Spleen (tissue), 11 donors: ENCODE results near the gene RANBP17. TPM values are rescaled to one million over a fixed set of nuclear protein-coding genes. Genes with fewer than 3 reads are reported as not detected.

ENCODE experiments used
- DNase-seq: peaks from one replicate; pipeline ENCODE4 v3.0.0-alpha.2; 2020
- H3K27ac ChIP-seq, 8 donors: fragments of 200-600 bp; sonication (generic) in 7 of 8; 1 replicate in 4 of 8; 2 replicates in 4 of 8; pipeline versions ENCODE4 v1.5.0 to v1.8.0; 2016 to 2021; ENCODE audit warnings: inconsistent platforms in 4 of 8, mild to moderate bottlenecking in 4 of 8, moderate library complexity in 1 of 8
- H3K27me3 ChIP-seq, 7 donors: fragments of 200-600 bp; sonication (generic) in 6 of 7; replicated peaks in 1 of 7; 1 replicate in 4 of 7; 2 replicates in 3 of 7; pipeline versions ENCODE4 v1.5.0 to v1.8.0; 2016 to 2021; ENCODE audit warnings: inconsistent platforms in 3 of 7, mild to moderate bottlenecking in 1 of 7
- H3K36me3 ChIP-seq, 6 donors: fragments of 200-600 bp; sonication (generic) in 5 of 6; 1 replicate in 4 of 6; 2 replicates in 2 of 6; pipeline versions ENCODE4 v1.5.0 to v1.8.0; 2016 to 2021; ENCODE audit warnings: inconsistent platforms in 2 of 6
- H3K4me1 ChIP-seq, 6 donors: fragments of 200-600 bp; sonication (generic) in 5 of 6; 1 replicate in 3 of 6; 2 replicates in 3 of 6; pipeline versions ENCODE4 v1.5.0 to v1.8.0; 2016 to 2021; ENCODE audit warnings: inconsistent platforms in 3 of 6
- H3K4me3 ChIP-seq, 8 donors: fragments of 200-600 bp; sonication (generic) in 7 of 8; 1 replicate in 4 of 8; 2 replicates in 4 of 8; pipeline versions ENCODE4 v1.5.0 to v1.8.0; 2016 to 2021; ENCODE audit warnings: inconsistent platforms in 4 of 8, mild to moderate bottlenecking in 4 of 8, moderate library complexity in 2 of 8
- H3K9me3 ChIP-seq, 8 donors: fragments of 200-600 bp; sonication (generic) in 7 of 8; 1 replicate in 4 of 8; 2 replicates in 4 of 8; pipeline versions ENCODE4 v1.5.0 to v1.8.0; 2016 to 2021; ENCODE audit warnings: inconsistent platforms in 4 of 8
- POLR2A ChIP-seq, 3 donors: fragments of 450-650 bp; IDR thresholded peaks; one replicate each; pipeline ENCODE4 v1.5.1; 2017; ENCODE audit warnings: antibody characterized with exemption in 3 of 3, mild to moderate bottlenecking in 1 of 3
- POLR2AphosphoS5 ChIP-seq, 3 donors: sonication (generic); formaldehyde crosslinking; IDR thresholded peaks; one replicate each; pipeline ENCODE4 v1.5.1; 2017; ENCODE audit warnings: antibody characterized with exemption in 3 of 3
- WGBS, 5 donors: extraction: QIAGEN DNeasy Blood & Tissue Kit in 3 of 5; methylation state at CpG; one replicate each; pipeline versions ENCODE4 v1.1.5 to v1.1.7; 2013 to 2018; 5-methylcytosine and 5-hydroxymethylcytosine counted together
- intact Hi-C: fragments of 100-400 bp; cut with DNase I; formaldehyde crosslinking; loops from one replicate; pipeline ENCODE4 v1.15.0; 2023; ENCODE audit warnings: low total_unique reads
- polyA plus RNA-seq, 3 donors: library from polyadenylated mRNA; stranded (reverse); fragments of 200-250 nt; gene quantifications; one replicate each; pipeline ENCODE4 v1.2.1, GENCODE V29; 2013
- total RNA-seq, 7 donors: library from RNA; depleted of rRNA in 3 of 7; stranded (reverse); fragments of >200 nt in 3 of 7; fragmentation: NEBNext Ultra II Directional in 4 of 7; extraction: Animal tissue kit (Norgen Biotek cat#: 25700) in 4 of 7; gene quantifications; one replicate each; pipeline versions ENCODE4 v1.1.0 to v1.2.1, GENCODE V29; 2016 to 2021
- TF ChIP-seq, protein P1 (sequence below), 11 experiments: fragments of 200-600 bp in 7 of 11; fragments of 450-650 bp in 4 of 11; sonication (generic) in 4 of 11; IDR thresholded peaks in 8 of 11; conservative IDR thresholded peaks in 3 of 11; 1 replicate in 7 of 11; 2 replicates in 4 of 11; pipeline versions ENCODE4 v1.4.0 to v1.8.0; 2016 to 2021; ENCODE audit warnings: antibody characterized with exemption in 11 of 11, inconsistent platforms in 4 of 11, mild to moderate bottlenecking in 1 of 11
- donor health status: healthy with polysubstance abuse.
- donor health status: DM: no; HTN: no; CAD: no; lungs with moderate emphysema.
- donor health status: DM: no; HTN: no; CAD: no.
- donor health status: Bipolar disorder and iron deficiency.
- donor health status: healthy.
- donor health status: DM: no; HTN: no; CAD: no.
- donor health status: DM: yes; HTN: yes; CAD: no.

Gene RANBP17
- total and polyA plus RNA-seq, 10 donors = 0.56 to 6.6 (median 3.4) TPM

DNA sequence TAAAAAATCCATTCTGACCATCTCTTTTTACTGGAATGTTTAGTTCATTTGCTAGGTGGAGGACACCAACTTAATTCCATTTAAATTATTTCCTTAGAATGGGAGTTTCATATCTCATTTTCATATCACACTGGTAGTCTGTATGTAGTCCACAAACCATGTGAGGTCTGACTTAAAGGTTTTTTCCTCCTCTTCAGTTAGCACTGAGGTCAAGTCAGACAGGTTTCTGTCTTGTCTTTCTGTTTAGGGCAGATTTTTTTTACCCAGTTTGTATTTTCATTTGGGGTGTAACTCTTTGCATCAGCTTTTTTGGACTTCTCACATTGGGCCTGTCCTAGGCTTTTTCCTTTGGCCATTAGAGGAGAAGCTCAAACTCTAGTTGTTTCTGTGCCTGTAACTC is 75.3 kb downstream of the RANBP17 start:
- H3K9me3 ChIP-seq = peaks cover 0 to 12% (median 0%) of the 10 kb centered on the region in 8 donors
- no peak overlapping the region for H3K27ac ChIP-seq
- intact Hi-C loops = no loop called here
- DNase-seq = no peak
- TF ChIP-seq POLR2AphosphoS5 (IDR thresholded peaks at IDR 0.05) (no peak), POLR2A (IDR thresholded peaks at IDR 0.05) (no peak)
- TF ChIP-seq, protein P1, sequence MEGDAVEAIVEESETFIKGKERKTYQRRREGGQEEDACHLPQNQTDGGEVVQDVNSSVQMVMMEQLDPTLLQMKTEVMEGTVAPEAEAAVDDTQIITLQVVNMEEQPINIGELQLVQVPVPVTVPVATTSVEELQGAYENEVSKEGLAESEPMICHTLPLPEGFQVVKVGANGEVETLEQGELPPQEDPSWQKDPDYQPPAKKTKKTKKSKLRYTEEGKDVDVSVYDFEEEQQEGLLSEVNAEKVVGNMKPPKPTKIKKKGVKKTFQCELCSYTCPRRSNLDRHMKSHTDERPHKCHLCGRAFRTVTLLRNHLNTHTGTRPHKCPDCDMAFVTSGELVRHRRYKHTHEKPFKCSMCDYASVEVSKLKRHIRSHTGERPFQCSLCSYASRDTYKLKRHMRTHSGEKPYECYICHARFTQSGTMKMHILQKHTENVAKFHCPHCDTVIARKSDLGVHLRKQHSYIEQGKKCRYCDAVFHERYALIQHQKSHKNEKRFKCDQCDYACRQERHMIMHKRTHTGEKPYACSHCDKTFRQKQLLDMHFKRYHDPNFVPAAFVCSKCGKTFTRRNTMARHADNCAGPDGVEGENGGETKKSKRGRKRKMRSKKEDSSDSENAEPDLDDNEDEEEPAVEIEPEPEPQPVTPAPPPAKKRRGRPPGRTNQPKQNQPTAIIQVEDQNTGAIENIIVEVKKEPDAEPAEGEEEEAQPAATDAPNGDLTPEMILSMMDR (IDR thresholded peaks at IDR 0.05 in 8 of 11, conservative IDR thresholded peaks at IDR 0.05 in 3 of 11) = no peak
- H3K4me1 ChIP-seq = no peaks in the 10 kb centered on the region
- H3K4me3 ChIP-seq = no peak overlapping the region
- no peaks in the 10 kb centered on the region for H3K36me3 ChIP-seq
- H3K27me3 ChIP-seq = no peaks in the 10 kb centered on the region

DNA sequence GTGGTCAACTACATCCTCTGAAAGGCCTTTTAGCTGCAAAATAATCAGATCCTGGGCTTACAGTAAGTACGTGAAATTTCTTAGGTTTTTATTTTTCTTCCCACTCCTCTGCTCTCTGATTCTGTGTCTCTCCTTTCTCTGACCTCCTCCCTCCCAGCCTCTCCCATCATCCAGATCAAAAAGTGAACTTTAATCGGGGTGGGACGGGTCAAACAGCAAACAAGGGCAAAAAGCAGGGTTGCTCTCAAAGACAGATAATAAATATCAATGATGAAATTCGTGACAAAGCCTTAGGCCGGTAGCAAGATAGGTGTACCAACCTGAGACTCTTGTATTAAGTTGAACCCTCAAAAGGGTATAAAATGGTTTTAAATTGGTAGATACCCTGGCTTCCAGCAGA is 76.1 kb downstream of the RANBP17 start:
- TF ChIP-seq, protein P1 (IDR thresholded peaks at IDR 0.05 in 8 of 11, conservative IDR thresholded peaks at IDR 0.05 in 3 of 11) = no peak
- TF ChIP-seq POLR2A (IDR thresholded peaks at IDR 0.05) (no peak), POLR2AphosphoS5 (IDR thresholded peaks at IDR 0.05) (no peak)
- WGBS, 5 donors = 69 to 88% (median 81%) methylated on average over 5 of the region's 5 CpGs
- Histone ChIP-seq H3K27ac (no peak overlapping the region), H3K9me3 (peaks cover 0 to 12% (median 0%) of the 10 kb centered on the region in 8 donors), H3K4me3 (no peak overlapping the region), H3K27me3 (no peaks in the 10 kb centered on the region), H3K36me3 (no peaks in the 10 kb centered on the region), H3K4me1 (no peaks in the 10 kb centered on the region)
- intact Hi-C loops = no loop called here
- DNase-seq = no peak

DNA sequence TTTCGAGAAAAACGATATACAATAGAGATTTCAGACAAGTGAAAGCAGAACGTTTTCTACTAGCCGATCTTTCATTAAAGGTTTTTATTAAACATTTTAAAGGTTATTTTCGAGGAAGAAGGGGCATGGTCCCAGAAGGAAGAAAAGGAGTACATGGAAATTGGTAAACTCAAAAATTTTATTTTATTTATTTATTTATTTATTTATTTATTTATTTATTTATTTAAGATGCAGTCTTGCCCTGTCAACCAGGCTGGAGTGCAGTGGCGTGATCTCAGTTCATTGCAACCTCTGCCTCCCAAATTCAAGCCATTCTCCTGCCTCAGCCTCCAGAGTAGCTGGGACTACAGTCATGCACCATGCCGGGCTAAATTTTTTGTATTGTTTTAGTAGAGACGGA is 77.4 kb downstream of the RANBP17 start:
- no peak for DNase-seq
- H3K36me3 ChIP-seq = no peaks in the 10 kb centered on the region
- no peak overlapping the region for H3K27ac ChIP-seq
- TF ChIP-seq, protein P1 (IDR thresholded peaks at IDR 0.05 in 8 of 11, conservative IDR thresholded peaks at IDR 0.05 in 3 of 11) = no peak
- no peak for TF ChIP-seq POLR2A (IDR thresholded peaks at IDR 0.05)
- no peak for TF ChIP-seq POLR2AphosphoS5 (IDR thresholded peaks at IDR 0.05)
- H3K9me3 ChIP-seq = peaks cover 0 to 12% (median 0%) of the 10 kb centered on the region in 8 donors
- H3K27me3 ChIP-seq = no peaks in the 10 kb centered on the region
- 71 to 85% (median 84%) methylated on average over 8 of the region's 8 CpGs for WGBS, 5 donors
- no peak overlapping the region for H3K4me3 ChIP-seq
- intact Hi-C loops = no loop called here
- no peaks in the 10 kb centered on the region for H3K4me1 ChIP-seq

DNA sequence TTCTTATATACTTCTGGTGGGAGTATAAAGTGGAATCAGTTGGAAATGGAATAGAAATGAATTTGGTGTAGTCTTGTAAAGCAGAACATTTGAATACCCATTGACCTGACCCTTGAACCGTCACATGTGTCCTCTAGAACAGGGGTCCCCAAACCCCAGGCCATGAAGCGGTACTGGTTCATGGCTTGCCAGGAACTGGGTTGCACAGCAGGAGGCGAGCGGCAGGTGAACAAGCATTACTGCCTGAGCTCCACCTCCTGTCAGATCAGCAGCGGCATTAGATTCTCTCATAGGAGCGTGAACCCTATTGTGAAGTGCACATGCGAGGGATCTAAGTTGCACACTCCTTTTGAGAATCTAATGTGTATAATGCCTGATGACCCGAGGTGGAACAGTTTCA is 80.0 kb downstream of the RANBP17 start:
- Histone ChIP-seq H3K27me3 (no peaks in the 10 kb centered on the region), H3K36me3 (no peaks in the 10 kb centered on the region), H3K9me3 (peaks cover 0 to 9% (median 0%) of the 10 kb centered on the region in 8 donors), H3K4me1 (no peaks in the 10 kb centered on the region), H3K27ac (no peak overlapping the region), H3K4me3 (no peak overlapping the region)
- 86 to 96% (median 94%) methylated on average over 8 of the region's 8 CpGs for WGBS, 5 donors
- TF ChIP-seq, protein P1 (IDR thresholded peaks at IDR 0.05 in 8 of 11, conservative IDR thresholded peaks at IDR 0.05 in 3 of 11) = no peak
- TF ChIP-seq POLR2AphosphoS5 (IDR thresholded peaks at IDR 0.05) (no peak), POLR2A (IDR thresholded peaks at IDR 0.05) (no peak)
- DNase-seq = no peak
- intact Hi-C loops = no loop called here
